HepG2 (cell line): ENCODE results near the gene FGFR4. TPM values are rescaled to one million over a fixed set of nuclear protein-coding genes. Genes with fewer than 3 reads are reported as not detected.

Experiments used
- ATAC-seq: fragments of 200-7000 bp; cut with Tn5 transposase; 3 replicates; pipeline ENCODE4 v1.9.1; 2020; ENCODE audit warnings: mild to moderate bottlenecking, moderate library complexity
- BruUV-seq: library from RNA; stranded (reverse); fragments of 400-500 nt; replicated peaks from 2 replicates; lab custom pipeline; 2021; lab: Mats Ljungman, UMichigan
- CTCF ChIA-PET: fragments of 300-600 bp; formaldehyde crosslinking; extraction: SDS; loops from one replicate; lab custom pipeline; 2021; ENCODE audit warnings: low total read pairs, inconsistent platforms, low intra/inter-chr PET ratio; lab: Yijun Ruan, JAX
- POLR2A ChIA-PET: fragments of 350-600 bp; sonication (Branson Sonifier 250); formaldehyde crosslinking; loops from one replicate; lab custom pipeline; 2020; ENCODE audit warnings: antibody characterized with exemption, inconsistent platforms; lab: Yijun Ruan, JAX
- DNase-seq: peaks from one replicate; pipeline ENCODE4 v3.0.0-alpha.2; 2015; ENCODE audit warnings: low spot score
- FAIRE-seq: peaks from 3 replicates; lab custom pipeline; 2011; peaks lifted over from hg19 to GRCh38; lab: Jason Lieb, UNC
- H2AFZ ChIP-seq: one replicate; pipeline ENCODE4 v1.6.1; 2011; ENCODE audit warnings: low read length, inconsistent platforms
- H3K27ac ChIP-seq: fragments of 300-600 bp; 3 replicates; pipeline ENCODE4 v1.8.0; 2011; ENCODE audit warnings: mixed run types, mild to moderate bottlenecking, mixed read lengths, low read length, inconsistent platforms; ENCODE audit not compliant: insufficient read depth; ENCODE audit errors: extremely low read length
- H3K27me3 ChIP-seq, 2 experiments: fragments of 200-600 bp in 1 of 2; 2 replicates in 1 of 2; 3 replicates in 1 of 2; pipeline versions ENCODE4 v1.6.0 to v1.8.0; 2011; ENCODE audit warnings: low read length in 2 of 2, mild to moderate bottlenecking in 2 of 2, moderate library complexity in 2 of 2, inconsistent platforms in 1 of 2; ENCODE audit not compliant: insufficient read depth in 2 of 2, control insufficient read depth in 1 of 2
- H3K36me3 ChIP-seq, 2 experiments: fragments of 200-600 bp in 1 of 2; replicated peaks in 1 of 2; 2 replicates in 1 of 2; 3 replicates in 1 of 2; pipeline versions ENCODE4 v1.5.1 to v1.8.0; 2011; ENCODE audit warnings: low read length in 2 of 2, inconsistent platforms in 1 of 2; ENCODE audit not compliant: insufficient read depth in 2 of 2, control insufficient read depth in 1 of 2
- H3K4me1 ChIP-seq: 2 replicates; pipeline ENCODE4 v1.5.1; 2012; ENCODE audit warnings: low read length, inconsistent platforms; ENCODE audit not compliant: insufficient read depth
- H3K4me2 ChIP-seq: 2 replicates; pipeline ENCODE4 v1.6.0; 2011; ENCODE audit warnings: low read depth, low read length, inconsistent platforms
- H3K4me3 ChIP-seq, 3 experiments: fragments of 200-600 bp in 1 of 3; sonication (generic), shearing (Covaris generic) in 1 of 3; replicated peaks in 1 of 3; 2 replicates each; pipeline ENCODE4 v1.5.1; 2011 to 2016; ENCODE audit warnings: low read length in 3 of 3, inconsistent platforms in 2 of 3, low read depth in 2 of 3, mild to moderate bottlenecking in 2 of 3, control low read depth in 1 of 3, mixed read lengths in 1 of 3; ENCODE audit not compliant: insufficient read depth in 1 of 3
- H3K79me2 ChIP-seq: one replicate; pipeline ENCODE4 v1.6.1; 2011; ENCODE audit warnings: low read length, inconsistent platforms; ENCODE audit not compliant: insufficient read depth
- H3K9ac ChIP-seq: 2 replicates; pipeline ENCODE4 v1.6.0; 2011; ENCODE audit warnings: mild to moderate bottlenecking, low read depth, low read length, inconsistent platforms; ENCODE audit not compliant: insufficient read depth
- H3K9me3 ChIP-seq: 2 replicates; pipeline ENCODE4 v1.5.1; 2012; ENCODE audit warnings: mild to moderate bottlenecking, low read length
- H4K20me1 ChIP-seq: 2 replicates; pipeline ENCODE4 v1.6.0; 2011; ENCODE audit warnings: inconsistent platforms, mild to moderate bottlenecking, low read length, moderate library complexity; ENCODE audit not compliant: insufficient read depth
- BRF2 ChIP-seq: sonication (generic); formaldehyde crosslinking; IDR thresholded peaks from 2 replicates; pipeline ENCODE4 v1.8.1; 2022; ENCODE audit warnings: mild to moderate bottlenecking, missing genetic modification reagents
- CENPX ChIP-seq: sonication (generic); formaldehyde crosslinking; IDR thresholded peaks from 2 replicates; pipeline ENCODE4 v1.9.0; 2021; ENCODE audit warnings: mild to moderate bottlenecking, missing genetic modification reagents, moderate library complexity
- DBP ChIP-seq: sonication (generic); formaldehyde crosslinking; IDR thresholded peaks from 2 replicates; pipeline ENCODE4 v1.4.0; 2020; ENCODE audit warnings: missing genetic modification reagents; ENCODE audit errors: not compliant biosample characterization
- DPF2 ChIP-seq: sonication (generic); formaldehyde crosslinking; IDR thresholded peaks from 2 replicates; pipeline ENCODE4 v1.4.0; 2020; ENCODE audit warnings: mild to moderate bottlenecking, low read depth, missing genetic modification reagents, borderline replicate concordance
- KDM2A ChIP-seq: sonication (generic); formaldehyde crosslinking; IDR thresholded peaks from 2 replicates; pipeline ENCODE4 v1.4.0; 2020; ENCODE audit warnings: low read depth, missing genetic modification reagents, borderline replicate concordance
- KDM5B ChIP-seq: sonication (generic); formaldehyde crosslinking; IDR thresholded peaks from 2 replicates; pipeline ENCODE4 v1.4.0; 2020; ENCODE audit warnings: missing genetic modification reagents, mild to moderate bottlenecking, borderline replicate concordance
- RFXANK ChIP-seq: IDR thresholded peaks from 2 replicates; pipeline ENCODE4 v1.6.1; 2016
- RNF2 ChIP-seq: fragments of 450-650 bp; conservative IDR thresholded peaks from 2 replicates; pipeline ENCODE4 v1.6.1; 2016; ENCODE audit warnings: low read depth
- RORA ChIP-seq: sonication (generic); formaldehyde crosslinking; IDR thresholded peaks from 2 replicates; pipeline ENCODE4 v1.5.0; 2020; ENCODE audit warnings: mild to moderate bottlenecking, missing genetic modification reagents, moderate library complexity
- SOX5 ChIP-seq: IDR thresholded peaks from 2 replicates; pipeline ENCODE4 v1.6.1; 2016; ENCODE audit warnings: borderline replicate concordance
- TEAD3 ChIP-seq: optimal IDR thresholded peaks from 2 replicates; pipeline ENCODE3; 2016; ENCODE audit warnings: borderline replicate concordance
- ZNF18 ChIP-seq: sonication (generic); formaldehyde crosslinking; IDR thresholded peaks from 2 replicates; pipeline ENCODE4 v1.8.0; 2022; ENCODE audit warnings: mild to moderate bottlenecking, missing genetic modification reagents; ENCODE audit not compliant: insufficient replicate concordance
- ZNF569 ChIP-seq: sonication (generic); formaldehyde crosslinking; IDR thresholded peaks from 2 replicates; pipeline ENCODE4 v1.5.0; 2020; ENCODE audit warnings: mild to moderate bottlenecking, missing genetic modification reagents, moderate library complexity, borderline replicate concordance
- ZNF687 ChIP-seq: sonication (generic); formaldehyde crosslinking; IDR thresholded peaks from 2 replicates; pipeline ENCODE4 v1.5.1; 2020; ENCODE audit warnings: mild to moderate bottlenecking, missing genetic modification reagents, moderate library complexity
- WGBS: methylation state at CpG from one replicate; pipeline ENCODE4 v1.1.6; 2017; ENCODE audit warnings: low lambda C conversion rate; 5-methylcytosine and 5-hydroxymethylcytosine counted together
- in situ Hi-C: cut with HindIII; loops from 2 replicates; pipeline ENCODE4 v1.10.0; 2017; ENCODE audit warnings: low pct_unique_long_range_greater_than_20kb; ENCODE audit not compliant: extremely low pct_ligation_motif_present
- intact Hi-C: fragments of 100-400 bp; cut with micrococcal nuclease; formaldehyde crosslinking; loops from one replicate; pipeline ENCODE4 v1.10.0; 2022; ENCODE audit not compliant: unreplicated experiment
- polyA plus RNA-seq, 8 experiments: library from polyadenylated mRNA; depleted of rRNA in 3 of 8; stranded (reverse) in 7 of 8; unstranded in 1 of 8; fragments of >200 nt; fragmentation: Illumina TruSeq in 4 of 8; extraction: Trizol in 4 of 8; gene quantifications; 2 replicates each; pipeline versions ENCODE4 v1.2.1 to v1.2.3, GENCODE V29; 2011 to 2016; ENCODE audit warnings: low read depth in 4 of 8, missing spikeins in 1 of 8, mixed read lengths in 1 of 8; ENCODE audit not compliant: insufficient read depth in 1 of 8
- total RNA-seq, 5 experiments: library from RNA; depleted of rRNA; stranded (reverse); fragments of >200 nt; fragmentation: Illumina TruSeq; extraction: Trizol; gene quantifications; 2 replicates each; pipeline ENCODE4 v1.2.3, GENCODE V29; 2016; ENCODE audit warnings: low read depth in 1 of 5

The FGFR4 gene
- total and polyA plus RNA-seq, 2 of the 13 experiments (the other 11 are each of a cell fraction or from before 2014, with no cell fraction given) = 129 to 219 TPM

- WGBS = 93% methylated on average over 2 of the region's 2 CpGs
- no peaks in the 10 kb centered on the region for H3K79me2 ChIP-seq
- no peaks in the 10 kb centered on the region for H3K4me1 ChIP-seq
- intact Hi-C loops = no loop called here
- no peaks in the 10 kb centered on the region for H4K20me1 ChIP-seq
- no peak overlapping the region for H3K27ac ChIP-seq
- H3K4me2 ChIP-seq = no peak overlapping the region
- H3K9me3 ChIP-seq = no peaks in the 10 kb centered on the region
- CTCF ChIA-PET = no interaction called here
- TF ChIP-seq SOX5 = no peak
- no peak for TF ChIP-seq KDM5B
- TF ChIP-seq ZNF687 (CRISPR knock-in tag) = no peak
- no peak for TF ChIP-seq RORA
- TF ChIP-seq ZNF569 = no peak
- no peak for TF ChIP-seq TEAD3 (CRISPR knock-in tag)
- TF ChIP-seq RFXANK (CRISPR knock-in tag) = no peak
- no peak for TF ChIP-seq DBP (CRISPR knock-in tag)
- TF ChIP-seq DPF2 = no peak
- no peak for TF ChIP-seq RNF2
- no peak for TF ChIP-seq CENPX
- TF ChIP-seq KDM2A (CRISPR knock-in tag) = no peak
- TF ChIP-seq ZNF18 (CRISPR knock-in tag) = no peak
- TF ChIP-seq BRF2 (CRISPR knock-in tag) = no peak
- FAIRE-seq (no peak), DNase-seq (no peak), ATAC-seq (no peak)
- no TSS peak for BruUV-seq
- H2AFZ ChIP-seq = no peak overlapping the region
- H3K36me3 ChIP-seq = peaks cover 6 to 22% of the 10 kb centered on the region in 2 experiments; a peak in 2 of 5 replicates
- POLR2A ChIA-PET = interaction anchor here (13.3 kb wide), 1 partner anchor 20 kb away, joined by 119 read pairs; the partner anchor contains the start of gene FGFR4
- H3K9ac ChIP-seq = no peak overlapping the region
- no peak overlapping the region for H3K4me3 ChIP-seq
- in situ Hi-C loops = no loop called here
- H3K27me3 ChIP-seq = no peaks in the 10 kb centered on the region
Observed at GRCh38 chr5:177066224-177066623, 20.5 kb upstream of the FGFR4 start.
